NCI-H460 (cell line): ENCODE results near the gene GIMAP1. TPM values are rescaled to one million over a fixed set of nuclear protein-coding genes. Genes with fewer than 3 reads are reported as not detected.

ENCODE experiments used
- DNase-seq: peaks from one replicate; pipeline ENCODE4 v3.0.0-alpha.2; 2016; ENCODE audit warnings: low read depth; ENCODE audit errors: extremely low read depth
- total RNA-seq: library from RNA; depleted of rRNA; stranded (reverse); fragments of >200 nt; shearing (Covaris generic); gene quantifications from 2 replicates; pipeline ENCODE4 v1.2.3, GENCODE V29; 2014

GIMAP1 gene
- total RNA-seq, 1 experiment from 2014 or later = not detected

DNA sequence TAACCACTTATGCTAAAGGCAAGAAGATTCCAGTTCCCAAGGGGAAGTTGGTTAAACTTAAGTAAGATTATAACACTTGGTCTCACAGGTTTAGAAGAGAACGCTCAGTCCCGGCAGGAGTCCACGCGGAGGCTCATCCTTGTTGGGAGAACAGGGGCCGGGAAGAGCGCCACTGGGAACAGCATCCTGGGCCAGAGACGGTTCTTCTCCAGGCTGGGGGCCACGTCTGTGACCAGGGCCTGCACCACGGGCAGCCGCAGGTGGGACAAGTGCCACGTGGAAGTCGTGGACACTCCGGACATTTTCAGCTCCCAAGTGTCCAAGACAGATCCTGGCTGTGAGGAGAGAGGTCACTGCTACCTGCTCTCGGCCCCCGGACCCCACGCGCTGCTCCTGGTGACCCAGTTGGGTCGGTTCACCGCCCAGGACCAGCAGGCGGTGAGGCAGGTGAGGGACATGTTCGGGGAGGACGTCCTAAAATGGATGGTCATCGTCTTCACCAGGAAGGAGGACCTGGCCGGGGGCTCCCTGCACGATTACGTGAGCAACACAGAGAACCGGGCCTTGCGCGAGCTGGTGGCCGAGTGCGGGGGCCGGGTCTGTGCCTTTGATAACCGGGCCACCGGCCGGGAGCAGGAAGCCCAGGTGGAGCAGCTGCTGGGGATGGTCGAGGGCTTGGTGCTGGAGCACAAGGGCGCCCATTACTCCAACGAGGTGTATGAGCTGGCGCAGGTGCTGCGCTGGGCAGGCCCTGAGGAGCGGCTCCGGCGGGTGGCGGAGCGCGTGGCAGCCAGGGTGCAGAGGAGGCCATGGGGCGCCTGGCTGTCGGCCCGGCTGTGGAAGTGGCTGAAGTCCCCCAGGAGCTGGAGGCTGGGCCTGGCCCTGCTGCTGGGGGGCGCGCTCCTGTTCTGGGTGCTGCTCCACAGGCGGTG lies 3.8 kb downstream of the GIMAP1 start:
- no peak for DNase-seq

GRCh38 chr7:150721970-150722373 lies 5.6 kb downstream of the GIMAP1 start:
- no peak for DNase-seq

GRCh38 chr7:150722431-150722931 lies 6.1 kb downstream of the GIMAP1 start:
- no peak for DNase-seq

DNA sequence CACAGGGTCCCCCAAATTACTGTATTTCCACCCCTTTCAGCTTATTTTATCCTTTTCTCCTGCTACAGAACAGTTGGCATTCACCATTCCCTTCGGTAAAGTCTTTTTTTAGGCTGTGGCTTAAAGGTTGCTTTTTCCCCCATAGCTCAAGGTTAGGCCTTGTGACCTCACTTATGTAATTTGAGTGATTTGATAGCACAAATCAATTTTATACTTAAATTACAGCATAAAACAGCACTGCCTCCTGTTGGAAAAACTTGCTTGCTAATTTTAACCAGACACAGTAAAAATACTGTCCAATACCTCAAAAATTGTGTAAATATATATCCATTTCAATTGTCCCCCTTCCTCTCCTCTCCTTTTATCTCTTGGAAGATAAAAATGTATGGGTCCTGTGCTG lies 7.1 kb downstream of the GIMAP1 start:
- DNase-seq = no peak

- no peak for DNase-seq
These were observed 11.0 kb downstream of the GIMAP1 start for GRCh38 chr7:150727381-150727780.

GRCh38 chr7:150728011-150728410 lies 11.6 kb downstream of the GIMAP1 start:
- no peak for DNase-seq

GRCh38 chr7:150728609-150729008 lies 12.2 kb downstream of the GIMAP1 start:
- no peak for DNase-seq

GRCh38 chr7:150731916-150732315 lies 15.5 kb downstream of the GIMAP1 start:
- DNase-seq = no peak

- no peak for DNase-seq
These were observed 16.5 kb downstream of the GIMAP1 start for GRCh38 chr7:150732786-150733481.

GRCh38 chr7:150733482-150734095 lies 17.2 kb downstream of the GIMAP1 start:
- no peak for DNase-seq

GRCh38 chr7:150734254-150734653 lies 17.8 kb downstream of the GIMAP1 start:
- no peak for DNase-seq

- no peak for DNase-seq
These were observed 19.4 kb downstream of the GIMAP1 start for GRCh38 chr7:150735596-150736358.

- DNase-seq = no peak
These were observed 20.5 kb downstream of the GIMAP1 start for GRCh38 chr7:150736864-150737263.

DNA sequence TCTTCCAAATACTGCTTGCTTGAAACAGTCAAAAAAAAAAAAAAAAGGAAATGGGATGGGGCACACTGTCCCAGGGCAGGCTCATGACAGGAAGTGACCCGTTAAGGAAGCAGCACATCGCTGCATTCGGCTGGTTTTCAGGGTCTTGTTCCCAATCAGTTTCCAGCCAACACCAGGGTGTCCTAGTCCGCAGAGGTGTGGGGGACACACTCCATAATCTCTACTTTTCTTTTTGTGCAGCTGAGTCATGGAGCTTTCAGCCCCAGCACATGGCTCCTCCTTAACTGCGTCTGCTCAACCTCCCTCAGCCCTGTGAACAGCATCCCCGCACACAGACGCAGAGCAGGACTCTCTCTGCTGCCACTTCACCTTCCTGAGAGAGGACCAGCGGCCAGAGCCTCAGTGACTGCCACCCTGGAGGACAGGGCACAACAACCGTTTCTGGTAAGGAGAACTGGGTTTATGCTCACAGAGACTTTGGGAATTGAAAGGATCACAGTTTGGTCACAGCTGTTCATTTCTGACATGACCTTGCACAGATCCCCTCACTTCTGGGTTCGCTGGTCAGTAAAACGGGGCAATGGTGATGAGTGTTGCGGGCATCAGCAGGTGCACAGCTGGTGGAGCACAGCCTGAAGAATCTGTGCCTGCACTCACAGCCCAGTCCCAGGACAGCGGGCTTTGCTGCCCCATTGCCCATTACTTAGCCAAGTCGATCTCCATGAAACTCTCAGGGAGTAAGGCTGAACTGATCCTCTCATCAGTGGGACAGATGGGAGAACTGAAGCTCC lies 21.0 kb downstream of the GIMAP1 start, which contains the start of gene GIMAP5:
GIMAP5 (plus strand) TSS at position 154 of the 791 bp plus-strand sequence. CDS start 3,467 bp downstream, outside the sequence.
- DNase-seq = no peak

DNA sequence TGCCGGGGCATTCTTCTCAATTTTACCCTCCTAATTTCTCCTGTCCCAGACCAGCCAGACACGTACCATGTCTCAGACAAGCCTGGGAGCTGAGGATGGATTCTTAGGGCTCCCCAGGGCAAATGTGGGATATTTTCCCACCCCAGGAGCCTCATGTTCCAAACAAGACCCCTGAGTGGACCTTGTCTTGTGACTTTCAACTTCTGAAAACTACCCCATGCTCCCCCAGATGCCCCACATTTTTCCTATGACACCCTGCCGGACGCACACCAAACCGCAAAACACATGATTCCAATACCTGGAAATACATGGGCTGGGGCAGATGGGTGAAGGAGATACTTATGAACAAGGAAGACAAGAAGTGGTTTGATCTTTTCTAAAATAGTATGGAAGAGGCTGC lies 21.7 kb downstream of the GIMAP1 start:
- DNase-seq = no peak

- no peak for DNase-seq
These were observed 22.2 kb downstream of the GIMAP1 start for GRCh38 chr7:150738591-150739001.

DNA sequence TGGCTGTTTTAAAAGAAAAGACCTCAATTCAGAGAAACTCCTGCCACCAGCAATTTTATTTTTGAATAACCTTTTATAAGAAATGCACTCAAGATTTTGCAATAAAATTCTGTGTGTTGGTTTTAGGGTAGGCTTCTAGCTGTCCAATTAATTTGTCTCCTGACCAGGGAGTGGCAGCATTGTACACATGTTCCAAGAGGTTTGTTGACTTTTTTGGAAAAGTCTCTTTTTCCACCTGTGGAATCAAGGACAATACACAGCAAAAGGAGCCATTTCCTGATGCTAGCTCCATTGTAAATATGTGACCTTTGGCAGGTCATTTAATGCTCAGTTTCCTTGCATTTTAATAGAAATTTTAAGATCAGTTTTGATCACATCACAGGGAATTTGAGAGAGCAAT lies 22.6 kb downstream of the GIMAP1 start:
- DNase-seq = no peak

GRCh38 chr7:150740053-150740452 lies 23.6 kb downstream of the GIMAP1 start:
- DNase-seq = no peak

DNA sequence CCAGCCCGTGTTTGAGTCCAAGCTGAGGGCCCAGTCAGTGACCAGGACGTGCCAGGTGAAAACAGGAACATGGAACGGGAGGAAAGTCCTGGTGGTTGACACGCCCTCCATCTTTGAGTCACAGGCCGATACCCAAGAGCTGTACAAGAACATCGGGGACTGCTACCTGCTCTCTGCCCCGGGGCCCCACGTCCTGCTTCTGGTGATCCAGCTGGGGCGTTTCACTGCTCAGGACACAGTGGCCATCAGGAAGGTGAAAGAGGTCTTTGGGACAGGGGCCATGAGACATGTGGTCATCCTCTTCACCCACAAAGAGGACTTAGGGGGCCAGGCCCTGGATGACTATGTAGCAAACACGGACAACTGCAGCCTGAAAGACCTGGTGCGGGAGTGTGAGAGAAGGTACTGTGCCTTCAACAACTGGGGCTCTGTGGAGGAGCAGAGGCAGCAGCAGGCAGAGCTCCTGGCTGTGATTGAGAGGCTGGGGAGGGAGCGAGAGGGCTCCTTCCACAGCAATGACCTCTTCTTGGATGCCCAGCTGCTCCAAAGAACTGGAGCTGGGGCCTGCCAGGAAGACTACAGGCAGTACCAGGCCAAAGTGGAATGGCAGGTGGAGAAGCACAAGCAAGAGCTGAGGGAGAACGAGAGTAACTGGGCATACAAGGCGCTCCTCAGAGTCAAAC lies 26.0 kb downstream of the GIMAP1 start:
- no peak for DNase-seq
